Natural killer cell (primary cell): Measurements from ENCODE around the gene STX10. TPM values are rescaled to one million over a fixed set of nuclear protein-coding genes. Genes with fewer than 3 reads are reported as not detected.
"Not testable (repeated sequence)": the region's sequence is repeated elsewhere in the genome, so short reads cannot be mapped to it uniquely, and the experiment has no call there.

Source experiments
- ATAC-seq, 3 donors: fragments of 150-1000 bp in 2 of 3; fragments of 200-7000 bp in 1 of 3; cut with Tn5 transposase; 1 replicate in 1 of 3; 2 replicates in 2 of 3; pipeline ENCODE4 v1.10.0; 2021; ENCODE audit warnings: mild to moderate bottlenecking in 2 of 3, moderate library complexity in 2 of 3
- DNase-seq, 2 donors: peaks; one replicate each; pipeline versions ENCODE4 v3.0.0 to v3.0.0-alpha.2; 2013 to 2021; ENCODE audit warnings: mixed read lengths in 1 of 2
- H3K27ac ChIP-seq: one replicate; pipeline ENCODE4 v1.5.1; 2013; ENCODE audit warnings: mild to moderate bottlenecking, low read length
- H3K27me3 ChIP-seq: one replicate; pipeline ENCODE4 v1.6.1; 2013; ENCODE audit warnings: low read length; ENCODE audit not compliant: control insufficient read depth, insufficient read depth
- H3K36me3 ChIP-seq: one replicate; pipeline ENCODE4 v1.6.1; 2013; ENCODE audit warnings: low read length; ENCODE audit not compliant: control insufficient read depth, insufficient read depth
- H3K4me1 ChIP-seq: one replicate; pipeline ENCODE4 v1.6.1; 2013; ENCODE audit warnings: low read length; ENCODE audit not compliant: control insufficient read depth, insufficient read depth
- H3K4me3 ChIP-seq: one replicate; pipeline ENCODE4 v1.5.1; 2013; ENCODE audit warnings: low read length
- H3K9me3 ChIP-seq: one replicate; pipeline ENCODE4 v1.6.1; 2013; ENCODE audit warnings: low read length; ENCODE audit not compliant: control insufficient read depth, insufficient read depth
- H3K27ac Mint-ChIP-seq, 2 donors: one replicate each; pipeline ENCODE4 v1.8.0; 2022; ENCODE audit warnings: mild to moderate bottlenecking in 2 of 2, mixed read lengths in 2 of 2, moderate library complexity in 1 of 2
- H3K27me3 Mint-ChIP-seq, 2 donors: one replicate each; pipeline ENCODE4 v1.8.0; 2022; ENCODE audit warnings: low read depth in 2 of 2, mixed read lengths in 2 of 2
- H3K36me3 Mint-ChIP-seq: one replicate; pipeline ENCODE4 v1.8.0; 2022; ENCODE audit warnings: mixed read lengths
- H3K4me1 Mint-ChIP-seq, 2 donors: one replicate each; pipeline ENCODE4 v1.8.0; 2022; ENCODE audit warnings: mixed read lengths in 2 of 2
- H3K4me3 Mint-ChIP-seq: one replicate; pipeline ENCODE4 v1.8.0; 2022; ENCODE audit warnings: mild to moderate bottlenecking, moderate library complexity, mixed read lengths
- H3K9me3 Mint-ChIP-seq, 2 donors: one replicate each; pipeline ENCODE4 v1.8.0; 2022; ENCODE audit warnings: mixed read lengths in 2 of 2
- WGBS: methylation state at CpG from one replicate; pipeline ENCODE4 v1.1.7; 2013; ENCODE audit warnings: missing lambda C conversion rate; ENCODE audit not compliant: insufficient coverage; 5-methylcytosine and 5-hydroxymethylcytosine counted together
- intact Hi-C: fragments of 100-400 bp; cut with micrococcal nuclease; formaldehyde crosslinking; loops from one replicate; pipeline ENCODE4 v1.14.2; 2022
- total RNA-seq, 4 donors: library from RNA; stranded (reverse); fragments of 120-200 nt in 1 of 4; gene quantifications; one replicate each; pipeline versions ENCODE4 v1.2.3 to v1.2.4, GENCODE V29; 2013 to 2022
- TF ChIP-seq, protein P1 (sequence below): fragments of 200-600 bp; IDR thresholded peaks from one replicate; pipeline ENCODE4 v1.8.0; 2022; ENCODE audit warnings: antibody characterized with exemption

Gene STX10
- total RNA-seq, 3 donors from 2014 or later (not counting 1 experiment from before 2014, with no cell fraction given): 39.2 to 46.9 (median 42.0) TPM

DNA sequence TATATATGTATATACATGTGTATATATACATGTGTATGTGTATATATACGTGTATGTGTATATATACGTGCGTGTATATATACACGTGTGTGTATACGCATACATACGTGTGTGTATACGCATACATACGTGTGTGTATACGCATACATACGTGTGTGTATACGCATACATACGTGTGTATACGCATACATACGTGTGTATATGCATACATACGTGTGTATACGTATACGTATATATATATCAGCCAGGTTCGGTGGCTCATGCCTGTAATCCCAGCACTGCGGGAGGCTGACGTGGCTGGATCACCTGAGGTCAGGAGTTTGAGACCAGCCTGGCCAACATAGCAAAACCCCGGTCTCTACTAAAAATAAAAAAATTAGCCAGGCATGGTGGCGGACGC is 34.8 kb upstream of the STX10 start:
- DNase-seq, ATAC-seq, H3K27me3 ChIP-seq, H3K9me3 ChIP-seq, intact Hi-C loops, H3K36me3 Mint-ChIP-seq, H3K27ac Mint-ChIP-seq, H3K4me3 Mint-ChIP-seq, H3K4me3 ChIP-seq, H3K36me3 ChIP-seq, H3K27ac ChIP-seq, H3K27me3 Mint-ChIP-seq, H3K9me3 Mint-ChIP-seq: not testable (repeated sequence)
- peaks cover 63% of the 10 kb centered on the region for H3K4me1 ChIP-seq
- H3K4me1 Mint-ChIP-seq: peaks cover 21 to 39% of the 10 kb centered on the region in 2 donors
- WGBS: 95% methylated on average over 23 of the region's 23 CpGs

DNA sequence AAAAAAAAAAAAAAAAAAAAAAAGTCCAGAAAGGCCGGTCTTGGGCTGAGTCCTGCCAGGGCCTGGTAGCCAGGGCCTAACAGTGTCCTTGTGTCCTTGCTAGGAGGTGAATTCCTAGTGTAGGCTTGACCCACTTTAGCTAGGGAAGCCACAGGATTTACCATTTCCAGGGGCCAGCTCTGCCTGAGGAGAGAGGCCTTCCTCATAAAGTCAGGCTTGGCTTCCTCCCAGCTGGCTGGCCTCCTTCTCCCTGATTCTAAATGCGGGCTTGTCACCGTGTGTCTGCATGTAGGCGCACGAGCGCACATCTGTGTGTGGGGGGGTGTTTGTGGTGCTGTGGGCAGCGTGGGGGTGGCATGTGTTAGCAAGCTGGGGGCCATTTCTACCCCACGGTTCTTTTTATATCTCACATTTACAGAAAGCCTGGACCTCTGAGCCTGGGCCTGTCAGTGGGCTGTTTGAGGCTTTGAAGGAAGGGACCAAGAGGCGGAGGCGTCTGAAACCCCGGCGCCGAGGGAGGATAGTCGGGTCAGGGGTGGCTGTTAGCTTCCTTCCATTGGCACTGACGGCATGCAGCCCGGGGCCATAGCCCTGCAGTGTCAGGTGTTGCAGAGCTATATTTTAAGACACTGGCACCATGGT is 31.7 kb upstream of the STX10 start:
- Histone ChIP-seq H3K27ac (peak overlapping the region; percentile 69), H3K27me3 (no peaks in the 10 kb centered on the region), H3K4me3 (no peak overlapping the region), H3K4me1 (peaks cover 53% of the 10 kb centered on the region), H3K9me3 (no peaks in the 10 kb centered on the region), H3K36me3 (no peaks in the 10 kb centered on the region)
- no peaks in the 10 kb centered on the region for H3K36me3 Mint-ChIP-seq
- TF ChIP-seq, protein P1, sequence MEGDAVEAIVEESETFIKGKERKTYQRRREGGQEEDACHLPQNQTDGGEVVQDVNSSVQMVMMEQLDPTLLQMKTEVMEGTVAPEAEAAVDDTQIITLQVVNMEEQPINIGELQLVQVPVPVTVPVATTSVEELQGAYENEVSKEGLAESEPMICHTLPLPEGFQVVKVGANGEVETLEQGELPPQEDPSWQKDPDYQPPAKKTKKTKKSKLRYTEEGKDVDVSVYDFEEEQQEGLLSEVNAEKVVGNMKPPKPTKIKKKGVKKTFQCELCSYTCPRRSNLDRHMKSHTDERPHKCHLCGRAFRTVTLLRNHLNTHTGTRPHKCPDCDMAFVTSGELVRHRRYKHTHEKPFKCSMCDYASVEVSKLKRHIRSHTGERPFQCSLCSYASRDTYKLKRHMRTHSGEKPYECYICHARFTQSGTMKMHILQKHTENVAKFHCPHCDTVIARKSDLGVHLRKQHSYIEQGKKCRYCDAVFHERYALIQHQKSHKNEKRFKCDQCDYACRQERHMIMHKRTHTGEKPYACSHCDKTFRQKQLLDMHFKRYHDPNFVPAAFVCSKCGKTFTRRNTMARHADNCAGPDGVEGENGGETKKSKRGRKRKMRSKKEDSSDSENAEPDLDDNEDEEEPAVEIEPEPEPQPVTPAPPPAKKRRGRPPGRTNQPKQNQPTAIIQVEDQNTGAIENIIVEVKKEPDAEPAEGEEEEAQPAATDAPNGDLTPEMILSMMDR: no peak
- 2% methylated on average over 9 of the region's 16 CpGs for WGBS
- DNase-seq: peak; percentile 66 to 67
- H3K27ac Mint-ChIP-seq: peak overlapping the region; percentile 82 to 90
- peak; percentile 83 to 92 (median 86) for ATAC-seq
- H3K9me3 Mint-ChIP-seq: no peaks in the 10 kb centered on the region
- intact Hi-C loops: loop anchor here (1.0 kb wide), 1 partner anchor 15 kb away; no protein-coding TSS in a partner anchor
- no peaks in the 10 kb centered on the region for H3K27me3 Mint-ChIP-seq
- H3K4me3 Mint-ChIP-seq: peak overlapping the region; percentile 74
- peaks cover 15 to 32% of the 10 kb centered on the region in 2 donors for H3K4me1 Mint-ChIP-seq

DNA sequence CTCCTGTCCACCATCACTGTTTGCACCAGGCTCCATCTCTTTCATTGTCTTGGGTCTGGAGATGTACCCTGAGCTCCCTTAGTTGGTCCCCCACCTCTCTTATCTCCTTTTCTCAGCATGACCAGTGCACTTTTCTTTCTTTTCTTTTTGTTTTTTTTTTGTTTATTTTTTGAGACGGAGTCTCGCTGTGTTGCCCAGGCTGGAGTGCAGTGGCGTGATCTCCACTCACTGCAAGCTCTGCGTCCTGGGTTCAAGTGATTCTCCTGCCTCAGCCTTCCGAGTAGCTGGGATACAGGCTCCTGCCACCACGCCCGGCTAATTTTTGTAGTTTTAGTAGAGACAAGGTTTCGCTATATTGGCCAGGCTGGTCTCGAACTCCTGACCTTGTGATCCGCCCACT is 28.1 kb upstream of the STX10 start:
- WGBS: 94% methylated on average over 10 of the region's 10 CpGs
- H3K9me3 Mint-ChIP-seq, H3K4me3 Mint-ChIP-seq, H3K27ac ChIP-seq, H3K9me3 ChIP-seq, H3K36me3 Mint-ChIP-seq, H3K4me3 ChIP-seq, intact Hi-C loops, DNase-seq, H3K27ac Mint-ChIP-seq, H3K27me3 Mint-ChIP-seq, H3K27me3 ChIP-seq, ATAC-seq, H3K36me3 ChIP-seq: not testable (repeated sequence)
- H3K4me1 ChIP-seq: peaks cover 49% of the 10 kb centered on the region
- peaks cover 6 to 22% of the 10 kb centered on the region in 2 donors for H3K4me1 Mint-ChIP-seq

DNA sequence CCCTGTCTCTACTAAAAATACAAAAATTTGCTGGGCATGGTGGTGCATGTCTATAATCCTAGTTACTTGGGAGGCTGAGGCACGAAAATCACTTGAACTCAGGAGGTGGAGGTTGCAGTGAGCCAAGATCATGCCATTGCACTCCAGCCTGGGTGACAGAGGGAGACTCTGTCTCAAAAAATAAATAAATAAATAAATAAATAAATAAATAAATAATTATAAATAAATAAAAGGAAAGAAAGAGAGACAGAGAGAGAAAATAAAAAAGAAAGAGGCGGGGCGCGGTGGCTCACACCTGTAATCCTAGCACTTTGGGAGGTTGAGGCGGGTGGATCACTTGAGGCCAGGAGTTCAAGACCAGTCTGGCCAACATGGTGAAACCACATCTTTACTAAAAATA is 27.4 kb upstream of the STX10 start:
- H3K36me3 Mint-ChIP-seq, H3K27ac ChIP-seq, H3K4me3 Mint-ChIP-seq, H3K36me3 ChIP-seq, H3K27ac Mint-ChIP-seq, H3K9me3 Mint-ChIP-seq, intact Hi-C loops, H3K27me3 Mint-ChIP-seq, DNase-seq, ATAC-seq, H3K27me3 ChIP-seq, H3K4me3 ChIP-seq, H3K9me3 ChIP-seq: not testable (repeated sequence)
- peaks cover 49% of the 10 kb centered on the region for H3K4me1 ChIP-seq
- peaks cover 13 to 29% of the 10 kb centered on the region in 2 donors for H3K4me1 Mint-ChIP-seq
- 100% methylated on average over 5 of the region's 5 CpGs for WGBS

DNA sequence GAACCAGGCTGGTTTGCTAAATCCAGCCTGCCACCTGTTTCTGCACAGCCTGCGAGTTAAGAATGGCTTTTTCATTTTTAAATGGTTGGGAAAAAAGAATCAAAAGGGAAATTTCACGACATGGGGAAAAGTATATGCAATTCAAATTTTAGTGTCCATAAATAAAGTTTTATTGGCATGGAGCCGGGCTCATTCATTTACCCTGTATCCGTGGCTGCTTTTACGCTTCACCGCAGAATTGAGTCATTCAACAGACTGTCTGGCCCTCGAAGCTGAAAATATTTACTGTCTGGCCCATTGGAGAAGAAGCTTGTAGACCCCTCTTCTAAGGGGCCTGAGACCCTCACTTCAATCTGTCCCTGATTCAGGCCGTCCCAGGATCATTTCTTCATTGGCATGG is 26.2 kb upstream of the STX10 start:
- no peaks in the 10 kb centered on the region for H3K9me3 ChIP-seq
- no peaks in the 10 kb centered on the region for H3K36me3 ChIP-seq
- no peak overlapping the region for H3K27ac ChIP-seq
- H3K4me3 Mint-ChIP-seq: no peak overlapping the region
- H3K9me3 Mint-ChIP-seq: no peaks in the 10 kb centered on the region
- no peaks in the 10 kb centered on the region for H3K36me3 Mint-ChIP-seq
- no peaks in the 10 kb centered on the region for H3K27me3 Mint-ChIP-seq
- TF ChIP-seq, protein P1: no peak
- no peak overlapping the region for H3K27ac Mint-ChIP-seq
- peaks cover 49% of the 10 kb centered on the region for H3K4me1 ChIP-seq
- H3K4me3 ChIP-seq: no peak overlapping the region
- WGBS: 94% methylated on average over 8 of the region's 8 CpGs
- intact Hi-C loops: no loop called here
- peaks cover 13 to 32% of the 10 kb centered on the region in 2 donors for H3K4me1 Mint-ChIP-seq
- DNase-seq: no peak
- H3K27me3 ChIP-seq: no peaks in the 10 kb centered on the region
- ATAC-seq: no peak
